H9 (cell line): ENCODE results near the gene SCAF1. TPM values are rescaled to one million over a fixed set of nuclear protein-coding genes. Genes with fewer than 3 reads are reported as not detected.

ENCODE experiments used
- DNase-seq: peaks from one replicate; pipeline ENCODE4 v3.0.0-alpha.2; 2017
- H2AFZ ChIP-seq: one replicate; pipeline ENCODE4 v1.6.1; 2013; ENCODE audit warnings: mild to moderate bottlenecking, low read length, control low read depth, moderate library complexity
- H2AK5ac ChIP-seq: 2 replicates; pipeline ENCODE4 v1.6.1; 2013; ENCODE audit warnings: low read length, control low read depth, mixed read lengths; ENCODE audit not compliant: insufficient read length
- H2BK120ac ChIP-seq: one replicate; pipeline ENCODE4 v1.6.1; 2013; ENCODE audit warnings: low read depth, mild to moderate bottlenecking, low read length, control low read depth, inconsistent platforms; ENCODE audit not compliant: poor library complexity, severe bottlenecking
- H2BK12ac ChIP-seq: 2 replicates; pipeline ENCODE4 v1.6.1; 2013; ENCODE audit warnings: low read length, control low read depth, mixed read lengths, low read depth; ENCODE audit not compliant: insufficient read length
- H2BK15ac ChIP-seq: 2 replicates; pipeline ENCODE4 v1.6.1; 2013; ENCODE audit warnings: low read depth, low read length, control low read depth
- H2BK20ac ChIP-seq: one replicate; pipeline ENCODE4 v1.6.1; 2013; ENCODE audit warnings: low read depth, mild to moderate bottlenecking, low read length, control low read depth, inconsistent platforms; ENCODE audit not compliant: poor library complexity, severe bottlenecking
- H2BK5ac ChIP-seq: 2 replicates; pipeline ENCODE4 v1.6.1; 2013; ENCODE audit warnings: low read length, control low read depth, mixed read lengths; ENCODE audit not compliant: insufficient read length
- H3K14ac ChIP-seq: 2 replicates; pipeline ENCODE4 v1.6.1; 2013; ENCODE audit warnings: low read length, control low read depth; ENCODE audit not compliant: insufficient read depth
- H3K18ac ChIP-seq: 2 replicates; pipeline ENCODE4 v1.6.1; 2013; ENCODE audit warnings: low read depth, mild to moderate bottlenecking, mixed read lengths, low read length, control low read depth; ENCODE audit not compliant: insufficient read length
- H3K23ac ChIP-seq: 2 replicates; pipeline ENCODE4 v1.6.1; 2013; ENCODE audit warnings: low read length, control low read depth, mixed read lengths, low read depth; ENCODE audit not compliant: insufficient read length
- H3K23me2 ChIP-seq: 2 replicates; pipeline ENCODE4 v1.6.1; 2013; ENCODE audit warnings: low read depth, mild to moderate bottlenecking, mixed read lengths, low read length, control low read depth; ENCODE audit not compliant: insufficient read length, poor library complexity, severe bottlenecking
- H3K27ac ChIP-seq: 2 replicates; pipeline ENCODE4 v1.5.1; 2013; ENCODE audit warnings: low read length, control low read depth, mixed read lengths, low read depth; ENCODE audit not compliant: insufficient read length
- H3K27me3 ChIP-seq: 2 replicates; pipeline ENCODE4 v1.6.1; 2013; ENCODE audit warnings: low read length, control low read depth, inconsistent platforms; ENCODE audit not compliant: insufficient read depth
- H3K4ac ChIP-seq: 2 replicates; pipeline ENCODE4 v1.6.1; 2013; ENCODE audit warnings: low read depth, mild to moderate bottlenecking, control low read depth, inconsistent platforms, low read length, moderate library complexity
- H3K4me1 ChIP-seq: 2 replicates; pipeline ENCODE4 v1.6.1; 2013; ENCODE audit warnings: low read length, control low read depth, inconsistent platforms; ENCODE audit not compliant: insufficient read depth
- H3K4me2 ChIP-seq: 2 replicates; pipeline ENCODE4 v1.6.1; 2013; ENCODE audit warnings: low read length, control low read depth, mixed read lengths; ENCODE audit not compliant: insufficient read length, insufficient read depth
- H3K56ac ChIP-seq: 2 replicates; pipeline ENCODE4 v1.6.1; 2013; ENCODE audit warnings: low read depth, mild to moderate bottlenecking, mixed read lengths, low read length, control low read depth; ENCODE audit not compliant: insufficient read length
- H3K79me1 ChIP-seq: 2 replicates; pipeline ENCODE4 v1.6.1; 2013; ENCODE audit warnings: low read depth, mild to moderate bottlenecking, moderate library complexity, low read length, control low read depth, inconsistent platforms; ENCODE audit not compliant: insufficient read depth, poor library complexity, severe bottlenecking
- H3K79me2 ChIP-seq: 2 replicates; pipeline ENCODE4 v1.6.1; 2013; ENCODE audit warnings: low read length, control low read depth, inconsistent platforms; ENCODE audit not compliant: insufficient read depth
- H3K9ac ChIP-seq: 2 replicates; pipeline ENCODE4 v1.6.1; 2013; ENCODE audit warnings: low read length, control low read depth, mixed read lengths; ENCODE audit not compliant: insufficient read length; ENCODE audit errors: extremely low read depth
- H3K9me3 ChIP-seq: one replicate; pipeline ENCODE4 v1.6.1; 2013; ENCODE audit warnings: low read depth, low read length, inconsistent platforms; ENCODE audit not compliant: control insufficient read depth
- H3T11ph ChIP-seq: one replicate; pipeline ENCODE4 v1.6.1; 2013; ENCODE audit warnings: mild to moderate bottlenecking, low read length, control low read depth, inconsistent platforms
- H4K20me1 ChIP-seq: one replicate; pipeline ENCODE4 v1.6.1; 2013; ENCODE audit not compliant: control insufficient read depth, insufficient read length, insufficient read depth
- H4K5ac ChIP-seq: 2 replicates; pipeline ENCODE4 v1.6.1; 2013; ENCODE audit warnings: low read depth, mild to moderate bottlenecking, mixed read lengths, low read length, control low read depth; ENCODE audit not compliant: insufficient read length
- H4K8ac ChIP-seq: replicated peaks from 2 replicates; pipeline ENCODE4 v1.6.1; 2013; ENCODE audit warnings: low read length, control low read depth, mixed read lengths, low read depth; ENCODE audit not compliant: insufficient read length
- H4K91ac ChIP-seq: 2 replicates; pipeline ENCODE4 v1.6.1; 2013; ENCODE audit warnings: low read depth, mild to moderate bottlenecking, moderate library complexity, mixed read lengths, low read length, control low read depth; ENCODE audit not compliant: insufficient read length
- H3K27ac Mint-ChIP-seq, 3 experiments: 2 replicates in 2 of 3; 3 replicates in 1 of 3; pipeline ENCODE4 v1.8.0; 2020 to 2021; ENCODE audit warnings: mixed read lengths in 3 of 3, mild to moderate bottlenecking in 1 of 3, moderate library complexity in 1 of 3
- H3K27me3 Mint-ChIP-seq: 2 replicates; pipeline ENCODE4 v1.8.0; 2021; ENCODE audit warnings: low read depth, mild to moderate bottlenecking, moderate library complexity, mixed read lengths
- H3K36me3 Mint-ChIP-seq, 3 experiments: 2 replicates in 2 of 3; 3 replicates in 1 of 3; pipeline ENCODE4 v1.8.0; 2020 to 2021; ENCODE audit warnings: low read depth in 3 of 3, mixed read lengths in 3 of 3; ENCODE audit not compliant: insufficient read depth in 1 of 3
- H3K4me1 Mint-ChIP-seq, 2 experiments: 2 replicates each; pipeline ENCODE4 v1.8.0; 2020; ENCODE audit warnings: mixed read lengths in 2 of 2
- H3K4me3 Mint-ChIP-seq, 2 experiments: 2 replicates in 1 of 2; 3 replicates in 1 of 2; pipeline ENCODE4 v1.8.0; 2020 to 2021; ENCODE audit warnings: mild to moderate bottlenecking in 2 of 2, mixed read lengths in 2 of 2, moderate library complexity in 1 of 2
- H3K9me3 Mint-ChIP-seq, 2 experiments: 2 replicates in 1 of 2; 3 replicates in 1 of 2; pipeline ENCODE4 v1.8.0; 2020; ENCODE audit warnings: mild to moderate bottlenecking in 2 of 2, mixed read lengths in 2 of 2, moderate library complexity in 1 of 2
- CTCF ChIP-seq: fragments of 200-600 bp; sonication (generic); conservative IDR thresholded peaks from 3 replicates; pipeline ENCODE4 v1.8.0; 2021; ENCODE audit warnings: antibody characterized with exemption, mild to moderate bottlenecking
- whole genome bisulfite sequencing: extraction: QIAGEN DNeasy Blood & Tissue Kit; methylation state at CpG from one replicate; pipeline ENCODE4 v1.1.7; 2013; ENCODE audit warnings: missing lambda C conversion rate, low lambda C conversion rate, mixed read lengths; ENCODE audit not compliant: insufficient read length; ENCODE audit errors: extremely low coverage; 5-methylcytosine and 5-hydroxymethylcytosine counted together
- total RNA-seq: library from RNA; stranded (reverse); gene quantifications from 2 replicates; pipeline ENCODE4 v1.2.1, GENCODE V29; 2021

SCAF1 gene
- total RNA-seq, 1 experiment from 2014 or later = 85.3 TPM

GRCh38 chr19:49629659-49630058, 12.3 kb upstream of the SCAF1 start:
- Mint-ChIP-seq H3K9me3 (no peaks in the 10 kb centered on the region), H3K4me3 (no peak overlapping the region), H3K4me1 (peaks cover 5 to 7% of the 10 kb centered on the region in 2 experiments), H3K27ac (peak overlapping the region in 2 of 3 experiments; percentile 59; a peak in 2 of 7 replicates), H3K27me3 (no peaks in the 10 kb centered on the region), H3K36me3 (peaks cover 10 to 34% (median 32%) of the 10 kb centered on the region in 3 experiments)
- H4K8ac ChIP-seq = no peak overlapping the region
- no peak overlapping the region for H3K56ac ChIP-seq
- no peaks in the 10 kb centered on the region for H3K79me1 ChIP-seq
- H2BK20ac ChIP-seq = no peak overlapping the region
- no peak overlapping the region for H4K91ac ChIP-seq
- no peak overlapping the region for H2BK12ac ChIP-seq
- no peak overlapping the region for H3K18ac ChIP-seq
- no peak overlapping the region for H2BK15ac ChIP-seq
- H2BK120ac ChIP-seq = no peak overlapping the region
- no peak for TF ChIP-seq CTCF
- peaks cover 2% of the 10 kb centered on the region for H4K20me1 ChIP-seq
- H3K27me3 ChIP-seq = no peaks in the 10 kb centered on the region
- H3K27ac ChIP-seq = no peak overlapping the region
- H3K4me2 ChIP-seq = no peak overlapping the region
- H3K23ac ChIP-seq = no peak overlapping the region
- no peaks in the 10 kb centered on the region for H3K4me1 ChIP-seq
- no peaks in the 10 kb centered on the region for H3K9me3 ChIP-seq
- no peak overlapping the region for H4K5ac ChIP-seq
- no peak overlapping the region for H3K4ac ChIP-seq
- no peak for DNase-seq
- no peak overlapping the region for H3K9ac ChIP-seq
- no peak overlapping the region for H3K14ac ChIP-seq
- H3K23me2 ChIP-seq = no peaks in the 10 kb centered on the region
- H3K79me2 ChIP-seq = no peaks in the 10 kb centered on the region
- H2BK5ac ChIP-seq = no peak overlapping the region
- no CpG with 5 or more reads among the region's 9 CpGs for WGBS
- H2AFZ ChIP-seq = no peak overlapping the region
- H2AK5ac ChIP-seq = no peak overlapping the region
- no peak overlapping the region for H3T11ph ChIP-seq
